Fibroblast of lung (primary cell): ENCODE measurements around the gene GRIN2A.

ENCODE experiments used
- EZH2 ChIP-seq: IDR thresholded peaks from 2 replicates; pipeline ENCODE4 v1.5.1; 2012; ENCODE audit warnings: low read length, control low read depth, mild to moderate bottlenecking; ENCODE audit errors: missing control alignments
- TF ChIP-seq, protein P1 (sequence below), 2 donors: IDR thresholded peaks in 1 of 2; conservative IDR thresholded peaks in 1 of 2; 1 replicate in 1 of 2; 2 replicates in 1 of 2; pipeline ENCODE4 v1.5.1; 2011 to 2012; ENCODE audit warnings: low read length in 2 of 2, control low read depth in 1 of 2, inconsistent platforms in 1 of 2, low read depth in 1 of 2, mild to moderate bottlenecking in 1 of 2

DNA sequence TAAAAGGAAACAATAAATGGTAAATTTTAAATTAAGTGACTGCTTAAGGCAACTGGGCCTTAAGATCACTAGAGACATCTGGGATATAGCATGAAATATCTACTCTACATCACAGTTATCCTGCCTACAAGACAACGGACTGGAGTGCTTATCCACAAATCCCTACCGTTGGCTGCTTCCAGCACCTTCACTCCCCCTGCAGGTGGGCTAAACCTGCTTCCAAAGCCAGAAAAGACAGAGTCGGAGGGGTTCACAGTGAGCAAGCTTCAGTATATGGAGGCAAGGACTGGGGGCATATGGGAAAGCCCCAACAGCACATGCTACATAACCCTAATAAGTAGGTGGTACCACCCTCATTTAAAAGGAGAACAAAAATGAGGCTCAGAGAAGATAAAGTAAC is 45.3 kb downstream of the GRIN2A start:
- TF ChIP-seq, protein P1, sequence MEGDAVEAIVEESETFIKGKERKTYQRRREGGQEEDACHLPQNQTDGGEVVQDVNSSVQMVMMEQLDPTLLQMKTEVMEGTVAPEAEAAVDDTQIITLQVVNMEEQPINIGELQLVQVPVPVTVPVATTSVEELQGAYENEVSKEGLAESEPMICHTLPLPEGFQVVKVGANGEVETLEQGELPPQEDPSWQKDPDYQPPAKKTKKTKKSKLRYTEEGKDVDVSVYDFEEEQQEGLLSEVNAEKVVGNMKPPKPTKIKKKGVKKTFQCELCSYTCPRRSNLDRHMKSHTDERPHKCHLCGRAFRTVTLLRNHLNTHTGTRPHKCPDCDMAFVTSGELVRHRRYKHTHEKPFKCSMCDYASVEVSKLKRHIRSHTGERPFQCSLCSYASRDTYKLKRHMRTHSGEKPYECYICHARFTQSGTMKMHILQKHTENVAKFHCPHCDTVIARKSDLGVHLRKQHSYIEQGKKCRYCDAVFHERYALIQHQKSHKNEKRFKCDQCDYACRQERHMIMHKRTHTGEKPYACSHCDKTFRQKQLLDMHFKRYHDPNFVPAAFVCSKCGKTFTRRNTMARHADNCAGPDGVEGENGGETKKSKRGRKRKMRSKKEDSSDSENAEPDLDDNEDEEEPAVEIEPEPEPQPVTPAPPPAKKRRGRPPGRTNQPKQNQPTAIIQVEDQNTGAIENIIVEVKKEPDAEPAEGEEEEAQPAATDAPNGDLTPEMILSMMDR (conservative IDR thresholded peaks at IDR 0.05 in 1 of 2, IDR thresholded peaks at IDR 0.05 in 1 of 2; ENCODE audit: low read depth in 1 of 2, low read length in 2 of 2) = no peak
- no peak for TF ChIP-seq EZH2
